ENCODE results near the gene KIAA0825.
"Not testable (repeated sequence)": the region's sequence is repeated elsewhere in the genome, so short reads cannot be mapped to it uniquely, and the experiment has no call there.

KIAA0825 gene

GRCh38 chr5:94375801-94376200 lies 242.6 kb downstream of the KIAA0825 start:
- DNase-seq (ENCODE audit: low read depth) = no peak

DNA sequence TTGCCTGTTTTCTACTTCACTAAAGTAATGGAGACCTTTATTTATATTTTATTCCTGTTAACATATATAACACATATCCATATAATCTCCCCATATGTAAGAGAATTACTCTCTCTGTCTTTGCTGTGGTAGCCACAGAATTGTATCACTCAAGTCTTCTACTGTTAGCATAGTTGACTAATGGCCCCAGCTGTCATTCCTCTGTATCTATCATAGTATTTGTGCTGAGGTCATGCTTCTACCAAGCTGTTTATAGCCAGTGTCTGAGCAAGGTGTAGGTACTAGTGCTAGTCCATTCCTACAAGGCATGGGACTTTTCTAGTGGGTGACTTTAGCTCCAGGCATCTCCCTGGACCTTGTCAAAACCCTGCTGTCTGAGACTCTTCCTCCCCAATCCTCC lies 244.1 kb downstream of the KIAA0825 start:
- no peak for DNase-seq (ENCODE audit: low read depth)

DNA sequence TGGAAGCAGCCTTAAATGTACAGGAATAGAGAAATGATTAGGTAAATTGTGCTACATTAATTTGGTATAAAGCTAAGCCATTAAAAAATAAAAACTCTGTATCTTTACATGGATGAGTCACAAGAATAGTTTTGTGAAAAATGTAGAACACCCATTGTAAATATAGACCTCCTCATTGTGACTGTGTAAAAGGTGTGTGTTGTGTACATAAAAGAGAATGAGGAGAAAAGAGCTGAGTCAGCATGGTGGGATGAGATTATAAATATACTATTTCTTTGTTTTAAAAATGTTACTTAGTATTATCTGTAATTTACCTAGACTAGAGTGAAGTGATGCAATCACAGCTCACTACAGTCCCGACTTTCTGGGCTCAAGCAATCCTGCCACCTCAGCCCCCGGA lies 250.5 kb downstream of the KIAA0825 start:
- DNase-seq (ENCODE audit: low read depth) = no peak

GRCh38 chr5:94366811-94367210 lies 251.6 kb downstream of the KIAA0825 start:
- no peak for DNase-seq (ENCODE audit: low read depth)

DNA sequence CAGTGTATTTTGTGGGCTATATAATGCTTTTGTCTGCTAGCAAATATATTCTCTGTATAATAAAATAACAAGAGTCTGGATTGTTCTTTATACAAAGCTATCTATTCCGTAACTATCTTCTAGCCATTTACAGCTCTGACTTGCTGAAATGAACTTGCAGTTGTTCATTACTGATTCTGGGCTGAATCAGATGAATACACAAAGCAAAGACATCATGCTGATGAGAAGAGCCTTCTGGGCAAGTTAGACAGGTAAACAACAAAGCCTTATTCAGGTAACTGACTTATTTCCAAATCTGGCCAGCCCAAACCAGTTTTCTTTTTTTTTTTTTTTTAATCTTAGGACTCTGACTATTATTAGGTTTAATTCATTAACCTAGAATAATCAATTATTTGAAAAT lies 255.5 kb downstream of the KIAA0825 start:
- no peak for DNase-seq (ENCODE audit: low read depth)

DNA sequence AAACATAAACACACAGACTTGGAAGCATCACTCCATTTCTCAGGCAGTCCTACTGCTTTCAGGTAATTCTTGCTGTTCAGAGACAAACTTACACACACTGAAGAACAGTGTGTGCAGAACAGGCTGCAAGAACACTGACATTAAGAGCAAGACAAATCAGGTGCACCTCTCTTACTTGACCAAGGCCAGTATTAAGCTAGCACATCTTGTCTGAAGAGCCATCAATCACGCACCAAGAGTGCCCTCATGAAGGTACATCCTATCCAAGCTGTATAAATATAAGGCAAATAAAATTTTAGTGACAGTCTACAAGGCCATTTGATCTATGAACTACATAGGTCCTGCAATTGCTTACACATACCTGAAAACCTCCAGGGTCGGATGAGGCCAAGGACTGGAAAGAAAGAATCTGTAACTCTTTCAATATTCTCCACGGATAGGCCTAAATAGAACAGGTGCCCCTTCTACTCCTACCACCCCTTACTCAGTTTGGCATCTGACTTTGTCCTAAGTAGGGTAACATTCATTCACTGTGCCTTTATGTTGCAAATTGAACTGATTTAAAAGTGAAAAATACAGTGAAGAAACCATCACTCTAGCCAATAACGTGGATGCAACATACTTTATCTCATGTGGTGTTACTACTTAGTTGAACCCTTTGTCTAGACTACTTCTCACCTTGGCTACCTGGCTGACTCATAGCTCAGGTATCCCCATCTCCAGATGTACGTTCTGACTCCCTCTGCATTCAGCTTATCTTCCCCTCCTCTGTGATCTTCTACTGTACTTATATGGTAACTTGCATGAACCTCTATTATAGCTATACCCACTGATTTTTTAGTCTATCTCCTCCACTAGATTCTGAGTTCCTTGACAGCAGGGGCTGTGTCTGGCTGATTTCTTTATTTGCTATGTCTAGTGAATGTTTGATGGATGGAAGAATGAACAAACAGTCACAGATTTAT lies 256.3 kb downstream of the KIAA0825 start:
- no peak for DNase-seq (ENCODE audit: low read depth)

DNA sequence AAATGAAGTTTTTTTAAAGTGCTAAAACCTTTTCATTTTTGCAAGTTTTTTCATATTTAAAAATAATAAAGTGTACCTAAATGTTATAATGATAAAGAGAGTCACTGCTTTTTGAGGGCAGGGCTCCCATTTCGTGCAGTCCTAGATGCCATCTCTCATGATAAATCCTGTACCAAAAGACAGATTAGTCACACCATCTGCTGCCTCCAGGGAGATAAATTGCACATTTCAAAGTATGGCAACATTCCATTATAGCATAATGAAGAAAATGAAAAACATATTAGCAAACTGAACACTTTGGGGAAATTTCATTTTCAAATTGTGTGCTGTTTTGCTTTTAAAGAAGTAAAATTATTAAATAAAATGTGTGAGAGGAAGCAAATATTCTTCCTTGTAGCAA lies 257.2 kb downstream of the KIAA0825 start:
- DNase-seq (ENCODE audit: low read depth) = no peak

- no peak for DNase-seq (ENCODE audit: low read depth)
Measured at GRCh38 chr5:94360382-94361130, 257.8 kb downstream of the KIAA0825 start.

DNA sequence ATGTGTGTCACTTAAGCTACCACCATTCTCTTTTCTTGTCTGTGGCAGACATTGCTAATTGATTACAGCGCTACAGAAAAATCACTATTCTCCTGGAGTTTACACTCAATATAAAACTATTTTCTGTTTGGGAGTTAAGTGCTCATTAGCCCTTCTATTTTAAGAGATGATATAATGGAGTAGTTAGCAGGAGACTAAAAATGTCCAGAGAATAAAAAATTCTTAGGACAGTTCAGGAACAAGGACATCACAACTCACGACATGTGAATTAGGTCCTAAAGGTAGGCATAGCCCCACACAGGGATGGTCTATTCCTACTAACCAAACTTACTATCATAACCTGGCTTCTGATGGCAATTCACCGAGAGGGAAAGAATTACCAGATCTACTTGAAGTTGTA lies 258.5 kb downstream of the KIAA0825 start:
- DNase-seq (ENCODE audit: low read depth) = no peak

- DNase-seq (ENCODE audit: low read depth) = no peak
Measured at GRCh38 chr5:94355811-94356210, 262.6 kb downstream of the KIAA0825 start.

- DNase-seq (ENCODE audit: low read depth) = not testable (repeated sequence)
Measured at GRCh38 chr5:94354837-94355485, 263.4 kb downstream of the KIAA0825 start.

- no peak for DNase-seq (ENCODE audit: low read depth)
Measured at GRCh38 chr5:94353605-94354004, 264.8 kb downstream of the KIAA0825 start.

DNA sequence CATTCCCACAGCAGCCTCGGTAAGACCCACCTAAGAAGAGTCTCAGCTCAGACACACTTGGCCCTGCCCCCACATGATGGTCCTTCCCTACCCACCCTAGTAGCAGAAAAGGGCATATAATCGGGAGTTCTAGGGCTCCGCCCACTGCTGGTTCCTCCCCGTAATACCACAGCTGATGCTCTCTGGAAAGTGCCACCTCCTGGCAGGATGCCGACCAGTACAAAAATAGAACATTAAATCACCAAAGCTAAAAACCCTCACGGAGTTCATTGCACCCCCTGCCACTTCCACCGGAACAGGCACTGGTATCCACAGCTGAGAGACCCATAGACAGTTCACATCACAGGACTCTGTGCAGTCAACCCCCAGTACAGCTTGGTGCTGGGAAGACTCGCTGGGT lies 271.3 kb downstream of the KIAA0825 start:
- DNase-seq (ENCODE audit: low read depth) = no peak

DNA sequence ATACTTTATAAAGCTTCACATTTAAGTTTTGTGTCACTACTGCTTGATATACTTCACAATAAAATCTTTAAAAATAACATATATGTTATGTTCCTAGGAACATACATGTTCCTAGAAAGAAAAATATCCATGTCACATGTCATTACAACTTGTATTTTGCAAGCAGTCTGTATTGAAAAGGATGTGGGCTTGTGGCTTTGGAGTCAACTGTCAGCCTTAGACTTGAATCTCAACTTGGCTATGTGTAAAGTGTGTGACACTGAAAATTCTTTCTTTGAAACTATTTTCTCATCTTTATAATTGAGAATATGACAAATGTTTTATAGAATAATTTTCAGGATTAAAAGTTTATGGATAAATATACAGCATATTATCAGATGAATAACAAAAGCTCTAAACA lies 273.1 kb downstream of the KIAA0825 start:
- DNase-seq (ENCODE audit: low read depth) = no peak

GRCh38 chr5:94337617-94338016 lies 280.8 kb downstream of the KIAA0825 start:
- DNase-seq (ENCODE audit: low read depth) = no peak

DNA sequence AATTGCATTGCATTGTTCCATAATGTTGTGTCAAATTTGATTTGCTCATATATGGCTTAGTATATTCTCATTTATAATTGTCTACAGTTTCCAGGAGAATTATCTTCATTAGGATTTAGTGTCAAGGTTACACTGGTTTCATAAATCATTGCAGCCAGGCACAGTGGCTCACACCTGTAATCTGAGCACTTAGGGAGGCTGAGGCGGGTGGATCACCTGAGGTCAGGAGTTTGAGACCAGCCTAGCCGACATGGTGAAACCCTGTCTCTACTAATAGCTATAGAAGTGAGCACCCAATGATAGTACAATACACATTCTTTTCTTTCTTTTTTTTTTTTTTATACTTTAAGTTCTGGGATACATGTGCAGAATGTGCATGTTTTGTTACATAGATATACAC lies 282.5 kb downstream of the KIAA0825 start:
- DNase-seq (ENCODE audit: low read depth) = no peak

DNA sequence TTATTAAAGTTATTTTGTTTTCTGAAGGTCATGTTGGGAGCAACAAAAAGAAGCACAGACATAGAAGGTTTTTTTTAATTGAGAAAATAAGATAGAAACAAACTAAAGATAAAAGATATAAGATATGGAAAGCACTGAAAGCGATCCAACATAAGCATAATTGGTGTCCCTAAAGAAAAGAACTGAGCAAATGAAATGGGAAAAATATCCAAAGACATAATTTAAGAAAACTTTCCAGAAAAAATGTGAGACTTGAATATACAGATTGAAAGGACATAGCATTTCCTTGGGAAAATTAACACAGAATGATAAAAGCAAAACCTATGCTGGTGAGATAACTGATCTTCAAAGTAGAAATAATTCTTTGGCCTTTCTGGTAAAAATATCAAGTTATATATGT lies 289.3 kb downstream of the KIAA0825 start:
- DNase-seq (ENCODE audit: low read depth) = no peak

DNA sequence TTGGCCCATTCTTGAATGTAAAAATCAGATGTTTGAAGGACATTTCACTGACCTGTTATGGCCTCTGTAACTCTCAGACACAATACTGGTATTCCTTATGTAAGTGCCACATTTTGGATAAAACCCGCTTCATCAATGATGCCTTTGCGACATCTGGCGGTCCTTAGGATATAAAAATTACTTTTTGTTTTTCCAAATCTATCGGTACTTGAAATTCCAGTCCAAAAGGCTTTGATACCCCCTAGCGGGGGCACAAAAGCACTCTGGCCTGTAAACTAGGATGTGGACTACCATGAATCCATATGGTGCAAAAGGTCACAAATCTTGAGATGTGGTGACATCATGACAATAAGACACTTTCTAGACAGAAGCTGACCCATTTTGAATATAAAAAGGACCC lies 291.8 kb downstream of the KIAA0825 start:
- DNase-seq (ENCODE audit: low read depth) = no peak

- DNase-seq (ENCODE audit: low read depth) = no peak
Measured at GRCh38 chr5:94316916-94317838, 301.2 kb downstream of the KIAA0825 start.

- DNase-seq (ENCODE audit: low read depth) = no peak
Measured at GRCh38 chr5:94314460-94315131, 303.8 kb downstream of the KIAA0825 start.

GRCh38 chr5:94313696-94314095 lies 304.7 kb downstream of the KIAA0825 start:
- no peak for DNase-seq (ENCODE audit: low read depth)

Measured in activated T-cell treated with anti-CD3 and anti-CD28 coated beads for 1 hour (primary cell).